Neural progenitor cell (in vitro differentiated cells): ENCODE results near the gene PPM1D. TPM values are rescaled to one million over a fixed set of nuclear protein-coding genes. Genes with fewer than 3 reads are reported as not detected.

Experiments used
- DNase-seq: peaks from one replicate; pipeline ENCODE4 v3.0.0-alpha.2; 2016; ENCODE audit warnings: low spot score
- H2AFZ ChIP-seq: fragments of 200-600 bp; sonication (generic); replicated peaks from 2 replicates; pipeline ENCODE4 v1.6.1; 2016; ENCODE audit warnings: antibody characterized with exemption
- H3F3A ChIP-seq: fragments of 200-600 bp; sonication (generic); 2 replicates; pipeline ENCODE4 v1.6.1; 2016; ENCODE audit warnings: antibody characterized with exemption, low read depth
- H3K27ac ChIP-seq: fragments of 200-600 bp; sonication (generic); 2 replicates; pipeline ENCODE4 v1.5.1; 2016; ENCODE audit warnings: mild to moderate bottlenecking
- H3K27me3 ChIP-seq: fragments of 200-600 bp; sonication (generic); 2 replicates; pipeline ENCODE4 v1.6.1; 2016; ENCODE audit warnings: mild to moderate bottlenecking, moderate library complexity
- H3K36me3 ChIP-seq: fragments of 200-600 bp; sonication (generic); 2 replicates; pipeline ENCODE4 v1.5.1; 2016
- H3K4me1 ChIP-seq: fragments of 200-600 bp; sonication (generic); 2 replicates; pipeline ENCODE4 v1.6.1; 2016; ENCODE audit warnings: mixed run types
- H3K4me2 ChIP-seq: fragments of 200-600 bp; sonication (generic); 2 replicates; pipeline ENCODE4 v1.6.1; 2016
- H3K4me3 ChIP-seq: fragments of 200-600 bp; sonication (generic); 2 replicates; pipeline ENCODE4 v1.5.1; 2016
- H3K79me2 ChIP-seq: fragments of 200-600 bp; sonication (generic); 2 replicates; pipeline ENCODE4 v1.6.1; 2016; ENCODE audit warnings: low read depth
- H3K9ac ChIP-seq: fragments of 200-600 bp; sonication (generic); 2 replicates; pipeline ENCODE4 v1.6.1; 2016
- H3K9me3 ChIP-seq: fragments of 200-600 bp; sonication (generic); 2 replicates; pipeline ENCODE4 v1.5.1; 2016; ENCODE audit warnings: low read depth
- H4K20me1 ChIP-seq: fragments of 200-600 bp; sonication (generic); 2 replicates; pipeline ENCODE4 v1.6.1; 2016; ENCODE audit warnings: low read depth
- H3K27ac Mint-ChIP-seq: 3 replicates; pipeline ENCODE4 v1.8.0; 2021; ENCODE audit warnings: mixed read lengths
- H3K27me3 Mint-ChIP-seq: 2 replicates; pipeline ENCODE4 v1.8.0; 2022; ENCODE audit warnings: low read depth, mild to moderate bottlenecking, inconsistent platforms, moderate library complexity, mixed read lengths; ENCODE audit not compliant: insufficient read depth
- H3K36me3 Mint-ChIP-seq: 3 replicates; pipeline ENCODE4 v1.8.0; 2021; ENCODE audit warnings: mixed read lengths
- H3K4me1 Mint-ChIP-seq: 3 replicates; pipeline ENCODE4 v1.8.0; 2021; ENCODE audit warnings: mixed read lengths
- H3K4me3 Mint-ChIP-seq: 3 replicates; pipeline ENCODE4 v1.8.0; 2021; ENCODE audit warnings: mild to moderate bottlenecking, moderate library complexity, mixed read lengths
- H3K9me3 Mint-ChIP-seq: 3 replicates; pipeline ENCODE4 v1.8.0; 2020; ENCODE audit warnings: mixed read lengths
- CTCF ChIP-seq: fragments of 200-600 bp; sonication (generic); IDR thresholded peaks from 2 replicates; pipeline ENCODE4 v1.5.1; 2017; ENCODE audit warnings: antibody characterized with exemption, mild to moderate bottlenecking
- EZH2 ChIP-seq: fragments of 200-600 bp; sonication (generic); IDR thresholded peaks from 2 replicates; pipeline ENCODE4 v1.6.1; 2017; ENCODE audit warnings: antibody characterized with exemption, mild to moderate bottlenecking, moderate library complexity
- EZH2phosphoT487 ChIP-seq: fragments of 200-600 bp; sonication (generic); IDR thresholded peaks from 2 replicates; pipeline ENCODE4 v1.6.1; 2017; ENCODE audit warnings: antibody characterized with exemption
- total RNA-seq: library from RNA; depleted of rRNA; stranded (reverse); fragments of >200 nt; gene quantifications from 2 replicates; pipeline ENCODE4 v1.2.3, GENCODE V29; 2015; ENCODE audit warnings: low replicate concordance

Gene PPM1D
- total RNA-seq, 1 donor from 2014 or later = 22.9 TPM

GRCh38 chr17:60560860-60561257, 39.1 kb upstream of the PPM1D start:
- no peak overlapping the region for H3K9ac ChIP-seq
- H3K4me3 ChIP-seq = no peak overlapping the region
- Mint-ChIP-seq H3K27me3 (peaks cover 4% of the 10 kb centered on the region), H3K4me1 (no peaks in the 10 kb centered on the region), H3K36me3 (peaks cover 7% of the 10 kb centered on the region), H3K4me3 (no peak overlapping the region), H3K9me3 (peaks cover 23% of the 10 kb centered on the region), H3K27ac (no peak overlapping the region)
- no peaks in the 10 kb centered on the region for H3K4me1 ChIP-seq
- no peak overlapping the region for H2AFZ ChIP-seq
- no peaks in the 10 kb centered on the region for H3K9me3 ChIP-seq
- no peaks in the 10 kb centered on the region for H3K27me3 ChIP-seq
- H3K4me2 ChIP-seq = no peak overlapping the region
- TF ChIP-seq EZH2 (no peak), EZH2phosphoT487 (no peak), CTCF (no peak)
- no peak overlapping the region for H3K27ac ChIP-seq
- no peaks in the 10 kb centered on the region for H3K36me3 ChIP-seq
- no peaks in the 10 kb centered on the region for H4K20me1 ChIP-seq
- no peak for DNase-seq
- no peaks in the 10 kb centered on the region for H3K79me2 ChIP-seq
- H3F3A ChIP-seq = no peaks in the 10 kb centered on the region

GRCh38 chr17:60562421-60562820, 37.6 kb upstream of the PPM1D start:
- Histone ChIP-seq H3K9ac (no peak overlapping the region), H2AFZ (no peak overlapping the region), H3K4me3 (no peak overlapping the region), H3K27me3 (no peaks in the 10 kb centered on the region), H4K20me1 (no peaks in the 10 kb centered on the region), H3K4me2 (no peak overlapping the region), H3K36me3 (no peaks in the 10 kb centered on the region), H3K27ac (no peak overlapping the region), H3F3A (no peaks in the 10 kb centered on the region), H3K9me3 (no peaks in the 10 kb centered on the region), H3K79me2 (no peaks in the 10 kb centered on the region), H3K4me1 (no peaks in the 10 kb centered on the region)
- Mint-ChIP-seq H3K36me3 (peaks cover under 1% of the 10 kb centered on the region), H3K27me3 (peaks cover 2% of the 10 kb centered on the region), H3K4me1 (no peaks in the 10 kb centered on the region), H3K4me3 (no peak overlapping the region), H3K27ac (no peak overlapping the region), H3K9me3 (peaks cover 14% of the 10 kb centered on the region)
- TF ChIP-seq EZH2 (no peak), EZH2phosphoT487 (no peak), CTCF (no peak)
- DNase-seq = no peak

- Histone ChIP-seq H3K36me3 (no peaks in the 10 kb centered on the region), H3K27ac (no peak overlapping the region), H3K27me3 (no peaks in the 10 kb centered on the region), H4K20me1 (no peaks in the 10 kb centered on the region), H3K9ac (no peak overlapping the region), H3K4me2 (no peak overlapping the region), H3K79me2 (no peaks in the 10 kb centered on the region), H3K4me3 (no peak overlapping the region), H3K9me3 (no peaks in the 10 kb centered on the region), H2AFZ (no peak overlapping the region), H3K4me1 (no peaks in the 10 kb centered on the region), H3F3A (no peaks in the 10 kb centered on the region)
- TF ChIP-seq EZH2 = no peak
- no peak for TF ChIP-seq CTCF
- TF ChIP-seq EZH2phosphoT487 = no peak
- Mint-ChIP-seq H3K27me3 (peaks cover 3% of the 10 kb centered on the region), H3K9me3 (peaks cover 2% of the 10 kb centered on the region), H3K27ac (no peak overlapping the region), H3K36me3 (no peaks in the 10 kb centered on the region), H3K4me1 (no peaks in the 10 kb centered on the region), H3K4me3 (no peak overlapping the region)
- no peak for DNase-seq
Measured at GRCh38 chr17:60563743-60564142, 36.2 kb upstream of the PPM1D start.
